Measurements from ENCODE around the gene ZXDC.

ZXDC gene

GRCh38 chr3:126448893-126449180 is 26.9 kb downstream of the ZXDC start:
- H3K27ac ChIP-seq: no peak overlapping the region
- TF ChIP-seq, protein P1, sequence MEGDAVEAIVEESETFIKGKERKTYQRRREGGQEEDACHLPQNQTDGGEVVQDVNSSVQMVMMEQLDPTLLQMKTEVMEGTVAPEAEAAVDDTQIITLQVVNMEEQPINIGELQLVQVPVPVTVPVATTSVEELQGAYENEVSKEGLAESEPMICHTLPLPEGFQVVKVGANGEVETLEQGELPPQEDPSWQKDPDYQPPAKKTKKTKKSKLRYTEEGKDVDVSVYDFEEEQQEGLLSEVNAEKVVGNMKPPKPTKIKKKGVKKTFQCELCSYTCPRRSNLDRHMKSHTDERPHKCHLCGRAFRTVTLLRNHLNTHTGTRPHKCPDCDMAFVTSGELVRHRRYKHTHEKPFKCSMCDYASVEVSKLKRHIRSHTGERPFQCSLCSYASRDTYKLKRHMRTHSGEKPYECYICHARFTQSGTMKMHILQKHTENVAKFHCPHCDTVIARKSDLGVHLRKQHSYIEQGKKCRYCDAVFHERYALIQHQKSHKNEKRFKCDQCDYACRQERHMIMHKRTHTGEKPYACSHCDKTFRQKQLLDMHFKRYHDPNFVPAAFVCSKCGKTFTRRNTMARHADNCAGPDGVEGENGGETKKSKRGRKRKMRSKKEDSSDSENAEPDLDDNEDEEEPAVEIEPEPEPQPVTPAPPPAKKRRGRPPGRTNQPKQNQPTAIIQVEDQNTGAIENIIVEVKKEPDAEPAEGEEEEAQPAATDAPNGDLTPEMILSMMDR (conservative IDR thresholded peaks at IDR 0.05): no peak
- no peak for TF ChIP-seq ZFX (IDR thresholded peaks at IDR 0.05)

- TF ChIP-seq, protein P1 (conservative IDR thresholded peaks at IDR 0.05): no peak
- no peak overlapping the region for H3K27ac ChIP-seq
Observed at GRCh38 chr3:126448136-126448892, 27.4 kb downstream of the ZXDC start.

DNA sequence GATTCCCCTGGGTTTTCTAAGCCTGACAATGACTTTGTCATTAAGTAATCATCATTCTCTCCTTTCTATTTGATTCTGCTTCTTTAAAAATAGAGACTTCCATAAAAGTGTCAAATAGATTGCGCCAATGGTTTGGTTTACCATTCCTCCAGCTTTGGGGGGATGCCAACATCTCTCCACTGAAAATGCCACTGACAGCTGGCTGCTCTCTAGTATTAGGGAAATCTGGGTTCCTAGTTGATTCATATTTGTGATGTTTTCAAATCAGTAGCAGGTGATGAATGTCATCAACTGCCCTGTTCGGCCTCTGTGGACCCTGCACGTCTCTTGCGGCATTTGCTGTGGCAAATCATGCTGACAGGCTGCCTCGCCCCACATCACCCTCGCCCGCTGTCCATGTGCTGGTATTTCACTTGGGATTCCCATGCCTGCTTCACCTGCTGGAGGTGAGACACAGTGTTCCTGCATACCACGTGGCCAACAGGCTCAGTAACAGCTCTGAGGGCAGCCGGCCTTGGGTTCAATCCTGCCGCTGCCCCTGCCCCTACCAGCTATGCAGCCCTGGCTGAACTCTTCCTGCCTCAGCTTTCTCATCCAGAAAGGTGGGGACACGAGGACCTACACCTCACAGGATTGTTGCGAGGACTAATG is 28.1 kb downstream of the ZXDC start:
- no peak for TF ChIP-seq ZFX (IDR thresholded peaks at IDR 0.05)
- TF ChIP-seq, protein P1 (conservative IDR thresholded peaks at IDR 0.05): no peak
- H3K27ac ChIP-seq: no peak overlapping the region

DNA sequence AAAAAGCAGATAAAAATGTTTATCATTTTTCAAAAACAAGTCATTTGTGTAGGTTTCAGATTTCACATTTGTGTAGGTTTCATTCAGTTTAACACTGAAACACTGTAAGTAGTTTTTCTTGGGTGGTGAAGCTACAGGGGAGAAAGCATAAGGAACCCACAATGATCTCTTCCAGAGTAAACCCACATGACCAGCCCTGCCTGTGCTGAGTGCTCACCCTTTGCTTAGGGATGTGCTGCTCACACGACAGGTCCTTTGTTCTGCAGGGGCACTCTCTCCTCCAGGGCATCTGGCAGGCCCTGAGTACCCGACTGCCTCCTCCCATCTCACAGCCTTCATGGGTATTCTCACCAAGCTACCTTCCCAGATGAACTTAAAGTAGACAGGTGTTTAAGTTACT is 28.9 kb downstream of the ZXDC start:
- TF ChIP-seq, protein P1 (conservative IDR thresholded peaks at IDR 0.05): no peak
- no peak overlapping the region for H3K27ac ChIP-seq

GRCh38 chr3:126446301-126446700 is 29.4 kb downstream of the ZXDC start:
- TF ChIP-seq ZFX (IDR thresholded peaks at IDR 0.05): no peak
- TF ChIP-seq, protein P1 (conservative IDR thresholded peaks at IDR 0.05): no peak
- no peak overlapping the region for H3K27ac ChIP-seq

GRCh38 chr3:126445506-126445905 is 30.2 kb downstream of the ZXDC start:
- no peak overlapping the region for H3K27ac ChIP-seq
- TF ChIP-seq, protein P1 (conservative IDR thresholded peaks at IDR 0.05): no peak
- no peak for TF ChIP-seq ZFX (IDR thresholded peaks at IDR 0.05)

GRCh38 chr3:126442856-126443242 is 32.8 kb downstream of the ZXDC start:
- H3K27ac ChIP-seq: no peak overlapping the region
- TF ChIP-seq, protein P1 (conservative IDR thresholded peaks at IDR 0.05): no peak
- no peak for TF ChIP-seq ZFX (IDR thresholded peaks at IDR 0.05)

Measured in C4-2B (cell line).